Measurements from ENCODE around the gene GALNT6. TPM values are rescaled to one million over a fixed set of nuclear protein-coding genes. Genes with fewer than 3 reads are reported as not detected.

GALNT6 gene
- polyA plus RNA-seq, 2 of the 4 experiments (the other 2 are of a cell fraction) = 3.6 to 4.3 TPM

DNA sequence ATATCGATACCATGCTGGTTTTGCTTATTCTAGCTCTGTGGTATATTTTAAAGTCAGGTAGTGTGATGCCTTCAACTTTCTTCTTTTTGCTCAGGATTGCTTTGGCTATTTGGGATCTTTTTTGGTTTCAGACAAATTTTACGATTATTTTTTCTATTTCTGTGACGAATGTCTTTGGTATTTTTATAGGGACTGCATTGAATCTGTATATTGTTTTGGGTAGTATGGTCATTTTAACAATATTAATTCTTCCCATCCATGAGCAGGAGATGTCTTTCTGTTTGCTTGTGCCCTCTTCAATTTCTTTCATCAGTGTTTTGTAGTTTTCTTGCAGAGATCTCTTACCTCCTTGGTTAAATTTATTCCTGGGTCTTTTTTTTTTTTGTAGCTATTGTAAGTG lies 22.6 kb upstream of the GALNT6 start:
- no peak overlapping the region for H3K27ac ChIP-seq
- H3K4me2 ChIP-seq = no peak overlapping the region
- H3K4me1 ChIP-seq = no peaks in the 10 kb centered on the region
- TF ChIP-seq HOXB13 (CRISPR knock-in tag; IDR thresholded peaks at IDR 0.05; ENCODE audit: low read depth) (no peak), KDM5A (IDR thresholded peaks at IDR 0.05) (no peak)
- WGBS (ENCODE audit: missing lambda C conversion rate) = 36% methylated on average over 3 of the region's 3 CpGs
- ChIA-PET CTCF (interaction anchor here (1.2 to 2.0 kb wide), 2 partner anchors 118 to 400 kb away, joined by 3 to 7 read pairs; no protein-coding TSS in a partner anchor), POLR2A (no interaction called here)
- DNase-seq (ENCODE audit: low read depth in 1 of 2, low spot score in 1 of 2) (no peak), ATAC-seq (no peak), FAIRE-seq (no peak)
- H3K9me3 ChIP-seq = no peaks in the 10 kb centered on the region
- H3K4me3 ChIP-seq = no peak overlapping the region

DNA sequence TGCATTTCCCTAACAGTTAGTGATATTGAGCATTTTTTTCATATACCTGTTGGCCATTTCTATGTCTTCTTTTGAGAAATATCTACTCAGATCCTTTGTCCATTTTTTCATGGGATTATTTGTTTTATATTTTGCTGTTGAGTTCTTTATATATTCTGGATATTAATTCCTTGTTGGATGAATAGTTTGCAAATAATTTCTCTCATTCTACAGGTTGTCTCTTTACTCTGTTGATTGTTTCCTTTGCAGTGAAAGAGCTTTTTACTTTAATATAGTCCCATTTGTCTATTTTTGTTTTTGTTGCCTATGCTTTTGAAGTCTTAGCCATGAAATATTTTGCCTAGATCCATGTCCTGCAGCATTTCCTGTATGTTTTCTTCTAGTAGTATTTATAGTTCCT lies 21.9 kb upstream of the GALNT6 start:
- no peak for TF ChIP-seq TP53 (CRISPR knock-in tag; IDR thresholded peaks at IDR 0.05)
- TF ChIP-seq EHF (CRISPR knock-in tag; IDR thresholded peaks at IDR 0.05) = no peak
- TF ChIP-seq SREBF2 (IDR thresholded peaks at IDR 0.05) = no peak
- no peak for TF ChIP-seq ZFP36 (IDR thresholded peaks at IDR 0.05; ENCODE audit: borderline replicate concordance, partially characterized antibody)
- no peak for TF ChIP-seq RNF2 (IDR thresholded peaks at IDR 0.05; ENCODE audit: borderline replicate concordance, low read depth)
- ChIA-PET CTCF (interaction anchor here (1.8 to 2.5 kb wide), 2 partner anchors 7 to 462 kb away, joined by 5 to 19 read pairs; no protein-coding TSS in a partner anchor), POLR2A (no interaction called here)
- Histone ChIP-seq H3K9me3 (no peaks in the 10 kb centered on the region), H3K4me3 (no peak overlapping the region), H3K27ac (no peak overlapping the region), H3K4me1 (no peaks in the 10 kb centered on the region), H3K4me2 (no peak overlapping the region)
- ATAC-seq (no peak), FAIRE-seq (no peak), DNase-seq (ENCODE audit: low read depth in 1 of 2, low spot score in 1 of 2) (no peak)

DNA sequence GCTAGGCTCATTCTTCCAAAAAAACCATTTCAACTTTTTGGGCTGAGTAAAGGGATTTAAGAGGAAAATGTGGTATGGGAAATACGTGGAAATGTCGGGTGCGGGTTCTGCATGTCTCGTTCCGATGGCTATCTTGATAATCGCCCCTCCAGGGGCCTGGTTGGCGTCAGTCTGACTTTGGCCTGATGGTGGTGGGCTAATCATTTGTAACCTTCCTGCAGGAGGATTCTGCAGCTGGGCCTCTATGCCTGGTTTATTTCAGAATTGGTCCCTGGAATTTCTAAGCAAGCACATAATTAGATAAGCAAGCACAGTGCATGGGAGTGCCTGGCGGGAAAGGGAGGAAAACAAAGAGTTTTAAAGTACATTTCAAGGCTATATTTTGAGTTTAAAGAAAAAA lies 18.6 kb upstream of the GALNT6 start:
- Histone ChIP-seq H3K9me3 (no peaks in the 10 kb centered on the region), H3K4me1 (no peaks in the 10 kb centered on the region), H3K27ac (no peak overlapping the region), H3K4me2 (no peak overlapping the region), H3K4me3 (no peak overlapping the region)
- ATAC-seq (no peak), FAIRE-seq (no peak), DNase-seq (ENCODE audit: low read depth in 1 of 2, low spot score in 1 of 2) (no peak)
- CTCF ChIA-PET = interaction anchor here (0.9 to 3.2 kb wide), 5 partner anchors 9 to 414 kb away, joined by 3 to 18 read pairs (median 4); no protein-coding TSS in a partner anchor
- WGBS (ENCODE audit: missing lambda C conversion rate) = 85% methylated on average over 8 of the region's 8 CpGs
- no peak for TF ChIP-seq HEYL (CRISPR knock-in tag; IDR thresholded peaks at IDR 0.05)
- no peak for TF ChIP-seq RAD21 (conservative IDR thresholded peaks at IDR 0.05 in 1 of 2, IDR thresholded peaks at IDR 0.05 in 1 of 2)
- no peak for TF ChIP-seq HOXB5 (CRISPR knock-in tag; IDR thresholded peaks at IDR 0.05)
- TF ChIP-seq GATA3 (IDR thresholded peaks at IDR 0.05; ENCODE audit: borderline replicate concordance) = no peak
- no peak for TF ChIP-seq MAZ (IDR thresholded peaks at IDR 0.05; ENCODE audit: borderline replicate concordance, low read depth, low read length)
- no peak for TF ChIP-seq HOXB13 (CRISPR knock-in tag; IDR thresholded peaks at IDR 0.05; ENCODE audit: low read depth)
- TF ChIP-seq RNF2 (IDR thresholded peaks at IDR 0.05; ENCODE audit: borderline replicate concordance, low read depth) = no peak
- no peak for TF ChIP-seq MYC (IDR thresholded peaks at IDR 0.05; ENCODE audit: borderline replicate concordance, low read length)
- TF ChIP-seq, protein P1, sequence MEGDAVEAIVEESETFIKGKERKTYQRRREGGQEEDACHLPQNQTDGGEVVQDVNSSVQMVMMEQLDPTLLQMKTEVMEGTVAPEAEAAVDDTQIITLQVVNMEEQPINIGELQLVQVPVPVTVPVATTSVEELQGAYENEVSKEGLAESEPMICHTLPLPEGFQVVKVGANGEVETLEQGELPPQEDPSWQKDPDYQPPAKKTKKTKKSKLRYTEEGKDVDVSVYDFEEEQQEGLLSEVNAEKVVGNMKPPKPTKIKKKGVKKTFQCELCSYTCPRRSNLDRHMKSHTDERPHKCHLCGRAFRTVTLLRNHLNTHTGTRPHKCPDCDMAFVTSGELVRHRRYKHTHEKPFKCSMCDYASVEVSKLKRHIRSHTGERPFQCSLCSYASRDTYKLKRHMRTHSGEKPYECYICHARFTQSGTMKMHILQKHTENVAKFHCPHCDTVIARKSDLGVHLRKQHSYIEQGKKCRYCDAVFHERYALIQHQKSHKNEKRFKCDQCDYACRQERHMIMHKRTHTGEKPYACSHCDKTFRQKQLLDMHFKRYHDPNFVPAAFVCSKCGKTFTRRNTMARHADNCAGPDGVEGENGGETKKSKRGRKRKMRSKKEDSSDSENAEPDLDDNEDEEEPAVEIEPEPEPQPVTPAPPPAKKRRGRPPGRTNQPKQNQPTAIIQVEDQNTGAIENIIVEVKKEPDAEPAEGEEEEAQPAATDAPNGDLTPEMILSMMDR (IDR thresholded peaks at IDR 0.05) = no peak
- TF ChIP-seq KDM5A (IDR thresholded peaks at IDR 0.05) = no peak
- POLR2A ChIA-PET = no interaction called here

DNA sequence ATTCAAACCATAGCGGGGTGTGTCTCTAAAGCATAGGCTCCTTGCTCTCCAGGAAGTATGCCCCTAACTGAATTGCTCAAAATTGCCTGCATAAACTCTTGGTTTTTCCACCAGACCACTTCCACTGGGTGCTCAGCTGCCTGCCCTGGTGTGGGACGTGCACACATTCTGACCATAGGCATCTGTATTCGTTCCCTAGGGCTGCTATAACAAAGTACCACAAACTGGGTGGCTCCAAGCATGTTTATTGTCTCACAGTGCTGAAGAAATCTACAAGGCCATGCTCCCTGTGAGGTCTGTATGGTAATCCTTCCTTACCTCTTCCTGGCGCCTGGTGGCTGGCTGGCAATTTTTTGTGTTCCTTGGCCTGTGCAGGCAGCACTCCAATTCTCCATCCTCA lies 16.4 kb upstream of the GALNT6 start:
- FAIRE-seq (no peak), DNase-seq (ENCODE audit: low read depth in 1 of 2, low spot score in 1 of 2) (no peak), ATAC-seq (no peak)
- Histone ChIP-seq H3K9me3 (no peaks in the 10 kb centered on the region), H3K4me2 (no peak overlapping the region), H3K27ac (no peak overlapping the region), H3K4me3 (no peak overlapping the region), H3K4me1 (no peaks in the 10 kb centered on the region)
- CTCF ChIA-PET = interaction anchor here (1.0 to 3.2 kb wide), 2 partner anchors 9 to 13 kb away, joined by 3 to 18 read pairs; no protein-coding TSS in a partner anchor
- WGBS (ENCODE audit: missing lambda C conversion rate) = 50% methylated on average over 4 of the region's 4 CpGs
- TF ChIP-seq ESRRA (IDR thresholded peaks at IDR 0.05; ENCODE audit: borderline replicate concordance, low read length) (no peak), CBX2 (IDR thresholded peaks at IDR 0.05; ENCODE audit: borderline replicate concordance, low read depth) (no peak), PHF8 (IDR thresholded peaks at IDR 0.05; ENCODE audit: borderline replicate concordance, low read depth) (no peak)
- TF ChIP-seq, protein P2, sequence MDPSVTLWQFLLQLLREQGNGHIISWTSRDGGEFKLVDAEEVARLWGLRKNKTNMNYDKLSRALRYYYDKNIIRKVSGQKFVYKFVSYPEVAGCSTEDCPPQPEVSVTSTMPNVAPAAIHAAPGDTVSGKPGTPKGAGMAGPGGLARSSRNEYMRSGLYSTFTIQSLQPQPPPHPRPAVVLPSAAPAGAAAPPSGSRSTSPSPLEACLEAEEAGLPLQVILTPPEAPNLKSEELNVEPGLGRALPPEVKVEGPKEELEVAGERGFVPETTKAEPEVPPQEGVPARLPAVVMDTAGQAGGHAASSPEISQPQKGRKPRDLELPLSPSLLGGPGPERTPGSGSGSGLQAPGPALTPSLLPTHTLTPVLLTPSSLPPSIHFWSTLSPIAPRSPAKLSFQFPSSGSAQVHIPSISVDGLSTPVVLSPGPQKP (IDR thresholded peaks at IDR 0.05; ENCODE audit: low read depth, low read length) = no peak
- POLR2A ChIA-PET = no interaction called here
